Thyroid gland (tissue), 4 donors: Measurements from ENCODE around the gene SLC37A1.

Experiments used
- CTCF ChIP-seq, 6 experiments: fragments of 200-600 bp in 3 of 6; fragments of 450-650 bp in 3 of 6; sonication (generic) in 3 of 6; IDR thresholded peaks; one replicate each; pipeline ENCODE4 v1.5.1; 2016 to 2019; ENCODE audit warnings: antibody characterized with exemption in 6 of 6, mild to moderate bottlenecking in 2 of 6, inconsistent platforms in 1 of 6, moderate library complexity in 1 of 6
- POLR2A ChIP-seq, 2 donors: fragments of 450-650 bp; IDR thresholded peaks; one replicate each; pipeline ENCODE4 v1.6.1; 2017; ENCODE audit warnings: antibody characterized with exemption in 2 of 2, mild to moderate bottlenecking in 2 of 2, moderate library complexity in 1 of 2

GRCh38 chr21:42586406-42586805 lies 72.8 kb downstream of the SLC37A1 start:
- TF ChIP-seq POLR2A (IDR thresholded peaks at IDR 0.05) (no peak), CTCF (IDR thresholded peaks at IDR 0.05) (no peak)
